T-cell (primary cell): ENCODE measurements around the gene HTR3E. TPM values are rescaled to one million over a fixed set of nuclear protein-coding genes. Genes with fewer than 3 reads are reported as not detected.
"Not testable (repeated sequence)": the region's sequence is repeated elsewhere in the genome, so short reads cannot be mapped to it uniquely, and the experiment has no call there.

Experiments
- ATAC-seq, 4 experiments: fragments of 200-7000 bp in 3 of 4; fragments of 150-1000 bp in 1 of 4; cut with Tn5 transposase; replicated peaks in 1 of 4; 1 replicate in 3 of 4; 2 replicates in 1 of 4; pipeline ENCODE4 v1.10.0; 2021; ENCODE audit warnings: moderate library complexity in 3 of 4, mild to moderate bottlenecking in 2 of 4, moderate number of reproducible peaks in 1 of 4
- CTCF ChIA-PET, 2 donors: fragments of 300-600 bp; sonication (Branson Sonifier 250); formaldehyde crosslinking; loops; one replicate each; lab custom pipeline; 2022; ENCODE audit warnings: antibody characterized with exemption in 2 of 2; lab: Charles Lee
- POLR2A ChIA-PET, 2 donors: fragments of 300-600 bp; sonication (Branson Sonifier 250); formaldehyde crosslinking; loops; one replicate each; lab custom pipeline; 2022; ENCODE audit warnings: antibody characterized with exemption in 2 of 2; lab: Charles Lee
- DNase-seq, 35 experiments: peaks; one replicate each; pipeline versions ENCODE4 v3.0.0 to v3.0.0-alpha.2; 2013 to 2023
- H3K27ac ChIP-seq: one replicate; pipeline ENCODE4 v1.5.1; 2013; ENCODE audit warnings: low read length
- H3K27me3 ChIP-seq, 2 experiments: replicated peaks in 1 of 2; 1 replicate in 1 of 2; 2 replicates in 1 of 2; pipeline versions ENCODE4 v1.6.1 to v1.7.0; 2013; ENCODE audit warnings: low read length in 1 of 2, mixed read lengths in 1 of 2; ENCODE audit not compliant: control insufficient read depth in 2 of 2, insufficient read depth in 2 of 2; ENCODE audit errors: extremely low read depth in 1 of 2
- H3K36me3 ChIP-seq, 2 donors: 1 replicate in 1 of 2; 2 replicates in 1 of 2; pipeline versions ENCODE4 v1.6.1 to v1.7.0; 2013; ENCODE audit warnings: low read length in 1 of 2; ENCODE audit not compliant: control insufficient read depth in 2 of 2, insufficient read depth in 1 of 2; ENCODE audit errors: extremely low read depth in 1 of 2
- H3K4me1 ChIP-seq, 2 experiments: 1 replicate in 1 of 2; 2 replicates in 1 of 2; pipeline versions ENCODE4 v1.6.1 to v1.7.0; 2013; ENCODE audit warnings: low read length in 2 of 2, mixed read lengths in 1 of 2; ENCODE audit not compliant: insufficient read depth in 2 of 2, control insufficient read depth in 1 of 2; ENCODE audit errors: extremely low read depth in 1 of 2
- H3K4me3 ChIP-seq, 2 donors: 1 replicate in 1 of 2; 2 replicates in 1 of 2; pipeline versions ENCODE4 v1.5.1 to v1.7.0; 2013; ENCODE audit warnings: mild to moderate bottlenecking in 2 of 2, low read length in 1 of 2, moderate library complexity in 1 of 2; ENCODE audit not compliant: control insufficient read depth in 1 of 2; ENCODE audit errors: extremely low read depth in 1 of 2
- H3K9me3 ChIP-seq: 2 replicates; pipeline ENCODE4 v1.7.0; 2013
- H3K27ac Mint-ChIP-seq, 2 donors: one replicate each; pipeline ENCODE4 v1.8.0; 2020 to 2021; ENCODE audit warnings: mild to moderate bottlenecking in 2 of 2, mixed read lengths in 2 of 2
- H3K27me3 Mint-ChIP-seq, 2 donors: one replicate each; pipeline ENCODE4 v1.8.0; 2021 to 2022; ENCODE audit warnings: mixed read lengths in 2 of 2
- H3K36me3 Mint-ChIP-seq: one replicate; pipeline ENCODE4 v1.8.0; 2021; ENCODE audit warnings: mixed read lengths
- H3K4me1 Mint-ChIP-seq, 3 donors: one replicate each; pipeline ENCODE4 v1.8.0; 2020 to 2022; ENCODE audit warnings: mixed read lengths in 3 of 3, mild to moderate bottlenecking in 1 of 3
- H3K4me3 Mint-ChIP-seq, 3 donors: one replicate each; pipeline ENCODE4 v1.8.0; 2020 to 2022; ENCODE audit warnings: mild to moderate bottlenecking in 3 of 3, mixed read lengths in 3 of 3, moderate library complexity in 3 of 3
- H3K9me3 Mint-ChIP-seq, 3 donors: one replicate each; pipeline ENCODE4 v1.8.0; 2020 to 2022; ENCODE audit warnings: mixed read lengths in 3 of 3
- WGBS: methylation state at CpG from one replicate; pipeline ENCODE4 v1.1.5; 2013; ENCODE audit warnings: missing lambda C conversion rate; ENCODE audit not compliant: insufficient coverage; 5-methylcytosine and 5-hydroxymethylcytosine counted together
- total RNA-seq, 35 experiments: library from RNA in 6 of 35; stranded (reverse) in 6 of 35; fragments of 120-200 nt in 1 of 35; gene quantifications; one replicate each; pipeline versions ENCODE4 v1.2.1 to v1.2.4 and lab custom pipeline; 2013 to 2026

HTR3E gene
- total RNA-seq, 5 donors from 2014 or later (not counting 1 experiment from before 2014, with no cell fraction given), result not detected

DNA sequence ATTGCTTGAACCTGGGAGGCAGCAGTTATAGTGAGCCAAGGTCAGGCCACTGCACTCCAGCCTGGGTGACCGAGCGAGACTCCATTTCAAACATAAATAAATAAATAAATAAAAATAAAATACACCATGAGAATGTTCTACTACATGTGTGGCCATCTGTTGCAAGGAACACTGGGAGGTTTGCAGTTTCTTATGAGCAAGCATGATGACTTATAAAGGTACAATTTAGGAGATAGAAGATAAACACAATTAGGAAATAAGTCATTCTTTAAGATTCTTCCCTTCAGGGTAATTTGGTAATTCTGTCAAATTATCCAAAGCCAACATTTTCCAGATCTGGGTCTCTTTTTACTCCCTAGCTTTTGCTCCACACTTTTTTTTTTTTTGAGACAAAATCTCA lies 30.7 kb upstream of the HTR3E start:
- CTCF ChIA-PET, result no interaction called here
- WGBS, result no CpG with 5 or more reads among the region's 2 CpGs
- ATAC-seq (no peak), DNase-seq (no peak)
- H3K9me3 Mint-ChIP-seq, result peaks cover 0 to 8% (median 7%) of the 10 kb centered on the region in 3 donors
- no peak overlapping the region for H3K27ac Mint-ChIP-seq
- H3K36me3 ChIP-seq, result no peaks in the 10 kb centered on the region
- H3K36me3 Mint-ChIP-seq, result no peaks in the 10 kb centered on the region
- no peak overlapping the region for H3K4me3 ChIP-seq
- H3K4me3 Mint-ChIP-seq, result no peak overlapping the region
- no peaks in the 10 kb centered on the region for H3K9me3 ChIP-seq
- no peaks in the 10 kb centered on the region for H3K4me1 Mint-ChIP-seq
- no peaks in the 10 kb centered on the region for H3K4me1 ChIP-seq
- H3K27ac ChIP-seq, result no peak overlapping the region
- H3K27me3 Mint-ChIP-seq, result peaks cover 10 to 11% of the 10 kb centered on the region in 2 donors
- POLR2A ChIA-PET, result no interaction called here
- H3K27me3 ChIP-seq, result peaks cover 0 to 5% of the 10 kb centered on the region in 2 experiments

- WGBS, result 75% methylated on average over 2 of the region's 6 CpGs
- H3K27me3 ChIP-seq, result peaks cover 0 to 5% of the 10 kb centered on the region in 2 experiments
- ChIA-PET CTCF (interaction anchor here in 1 of 2 donors (0.8 kb wide), 1 partner anchor 95 kb away, joined by 9 read pairs; no protein-coding TSS in a partner anchor), POLR2A (no interaction called here)
- no peaks in the 10 kb centered on the region for H3K4me1 ChIP-seq
- no peaks in the 10 kb centered on the region for H3K36me3 ChIP-seq
- Mint-ChIP-seq H3K9me3 (peaks cover 0 to 8% (median 7%) of the 10 kb centered on the region in 3 donors), H3K27ac (no peak overlapping the region), H3K4me3 (no peak overlapping the region), H3K36me3 (no peaks in the 10 kb centered on the region), H3K4me1 (no peaks in the 10 kb centered on the region), H3K27me3 (peaks cover 10 to 13% of the 10 kb centered on the region in 2 donors)
- no peaks in the 10 kb centered on the region for H3K9me3 ChIP-seq
- DNase-seq (no peak), ATAC-seq (no peak)
- H3K4me3 ChIP-seq, result no peak overlapping the region
- no peak overlapping the region for H3K27ac ChIP-seq
Measured at GRCh38 chr3:184067573-184068055, 29.2 kb upstream of the HTR3E start.

DNA sequence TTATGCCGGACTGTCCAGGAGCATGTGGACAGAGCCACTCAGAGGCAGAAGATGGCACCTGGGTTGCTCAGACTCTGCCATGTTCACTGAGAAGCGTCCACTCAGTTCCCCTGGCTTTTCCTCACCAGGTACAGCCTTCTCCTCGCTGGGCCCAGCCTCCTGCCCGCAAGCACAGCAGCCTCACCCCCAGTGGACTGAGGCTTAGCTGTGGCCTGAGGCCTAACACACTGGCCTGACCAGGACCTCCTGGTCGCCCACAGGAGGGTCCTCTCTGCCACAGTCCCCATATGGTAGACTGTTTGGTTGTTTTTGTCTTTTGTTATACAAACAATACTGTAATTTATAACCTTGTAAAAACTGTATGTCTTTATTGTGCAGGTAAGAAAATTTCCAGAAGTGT lies 28.5 kb upstream of the HTR3E start:
- Mint-ChIP-seq H3K36me3 (no peaks in the 10 kb centered on the region), H3K9me3 (peaks cover 0 to 8% (median 7%) of the 10 kb centered on the region in 3 donors), H3K4me1 (no peaks in the 10 kb centered on the region), H3K4me3 (no peak overlapping the region), H3K27ac (no peak overlapping the region), H3K27me3 (peaks cover 10 to 15% of the 10 kb centered on the region in 2 donors)
- ATAC-seq (no peak), DNase-seq (no peak)
- ChIA-PET POLR2A (no interaction called here), CTCF (interaction anchor here in 1 of 2 donors (0.8 kb wide), 1 partner anchor 95 kb away, joined by 9 read pairs; no protein-coding TSS in a partner anchor)
- Histone ChIP-seq H3K36me3 (no peaks in the 10 kb centered on the region), H3K9me3 (no peaks in the 10 kb centered on the region), H3K4me3 (no peak overlapping the region), H3K4me1 (no peaks in the 10 kb centered on the region), H3K27me3 (peaks cover 0 to 5% of the 10 kb centered on the region in 2 experiments), H3K27ac (no peak overlapping the region)
- 82% methylated on average over 4 of the region's 5 CpGs for WGBS

DNA sequence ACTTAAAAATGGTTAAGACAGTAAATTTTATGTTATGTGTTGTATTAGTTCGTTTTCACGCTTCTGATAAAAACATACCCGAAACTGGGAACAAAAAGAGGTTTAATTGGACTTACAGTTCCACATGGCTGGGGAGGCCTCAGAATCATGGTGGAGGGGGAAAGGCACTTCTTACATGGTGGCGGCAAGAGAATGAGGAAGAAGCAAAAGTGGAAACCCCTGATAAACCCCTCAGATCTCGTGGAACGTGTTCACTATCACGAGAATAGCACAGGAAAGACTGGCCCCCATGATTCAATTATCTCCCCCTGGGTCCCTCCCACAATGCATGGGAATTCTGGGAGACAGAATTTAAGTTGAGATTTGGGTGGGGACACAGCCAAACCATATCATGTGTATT lies 25.7 kb upstream of the HTR3E start:
- CTCF ChIA-PET, H3K4me3 Mint-ChIP-seq, H3K27ac ChIP-seq, POLR2A ChIA-PET, ATAC-seq, H3K9me3 Mint-ChIP-seq, H3K4me3 ChIP-seq, H3K27ac Mint-ChIP-seq, H3K36me3 ChIP-seq, H3K4me1 ChIP-seq, H3K36me3 Mint-ChIP-seq, H3K9me3 ChIP-seq, H3K4me1 Mint-ChIP-seq, H3K27me3 ChIP-seq, DNase-seq: not testable (repeated sequence)
- 82% methylated on average over 3 of the region's 7 CpGs for whole genome bisulfite sequencing
- H3K27me3 Mint-ChIP-seq, result peaks cover 13 to 14% of the 10 kb centered on the region in 2 donors

DNA sequence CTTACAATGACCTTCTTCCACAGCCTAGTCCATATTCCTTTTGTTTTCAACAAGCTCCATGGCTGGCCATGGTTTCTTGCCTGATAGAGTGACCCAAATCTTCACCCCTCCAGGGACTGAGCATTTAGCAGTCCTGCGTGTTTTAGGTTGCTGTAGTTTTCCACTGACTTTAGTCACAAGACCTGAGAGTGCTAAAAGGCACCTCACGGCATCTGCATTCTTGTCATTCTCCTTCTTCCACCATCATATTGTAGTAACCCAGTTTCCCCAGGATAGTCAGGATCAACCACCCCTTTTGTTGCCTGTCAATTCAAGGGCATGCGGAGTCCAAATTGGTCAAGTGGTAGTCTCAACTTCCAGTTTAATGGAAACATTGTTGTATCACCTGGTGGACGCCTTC lies 23.2 kb upstream of the HTR3E start:
- peaks cover 13 to 17% of the 10 kb centered on the region in 2 donors for H3K27me3 Mint-ChIP-seq
- H3K4me3 Mint-ChIP-seq, result no peak overlapping the region
- H3K4me1 Mint-ChIP-seq, result no peaks in the 10 kb centered on the region
- POLR2A ChIA-PET, result no interaction called here
- ATAC-seq (no peak), DNase-seq (no peak)
- H3K4me3 ChIP-seq, result no peak overlapping the region
- H3K9me3 Mint-ChIP-seq, result peaks cover 0 to 8% (median 7%) of the 10 kb centered on the region in 3 donors
- H3K36me3 ChIP-seq, result no peaks in the 10 kb centered on the region
- peaks cover 0 to 9% of the 10 kb centered on the region in 2 experiments for H3K27me3 ChIP-seq
- no peaks in the 10 kb centered on the region for H3K4me1 ChIP-seq
- CTCF ChIA-PET, result interaction anchor here in 1 of 2 donors (0.6 kb wide), 1 partner anchor 41 kb away, joined by 3 read pairs; no protein-coding TSS in a partner anchor
- no peak overlapping the region for H3K27ac Mint-ChIP-seq
- H3K27ac ChIP-seq, result no peak overlapping the region
- WGBS, result 90% methylated on average over 2 of the region's 4 CpGs
- no peaks in the 10 kb centered on the region for H3K36me3 Mint-ChIP-seq
- no peaks in the 10 kb centered on the region for H3K9me3 ChIP-seq

- no peaks in the 10 kb centered on the region for H3K36me3 Mint-ChIP-seq
Measured at GRCh38 chr3:184075901-184076300, 21.0 kb upstream of the HTR3E start.

More at GRCh38 chr3:184075901-184076300, 21.0 kb upstream of the HTR3E start:
- DNase-seq (no peak), ATAC-seq (no peak)
- CTCF ChIA-PET, result interaction anchor here in 1 of 2 donors (0.6 kb wide), 1 partner anchor 10 kb away, joined by 3 read pairs; no protein-coding TSS in a partner anchor
- Mint-ChIP-seq H3K4me3 (no peak overlapping the region), H3K4me1 (no peaks in the 10 kb centered on the region), H3K27me3 (peaks cover 6 to 15% of the 10 kb centered on the region in 2 donors), H3K9me3 (peaks cover 0 to 3% (median 2%) of the 10 kb centered on the region in 3 donors), H3K27ac (no peak overlapping the region)
- no peak overlapping the region for H3K4me3 ChIP-seq
- no peaks in the 10 kb centered on the region for H3K9me3 ChIP-seq
- POLR2A ChIA-PET, result no interaction called here
- no peak overlapping the region for H3K27ac ChIP-seq
- H3K27me3 ChIP-seq, result peaks cover 0 to 4% of the 10 kb centered on the region in 2 experiments
- WGBS, result 67% methylated on average over 2 of the region's 6 CpGs
- no peaks in the 10 kb centered on the region for H3K36me3 ChIP-seq
- H3K4me1 ChIP-seq, result no peaks in the 10 kb centered on the region
